ENCODE data around the gene ENG.

The ENG gene

GRCh38 chr9:127794001-127794791 lies 60.3 kb downstream of the ENG start:
- Histone ChIP-seq H3K4me1 (no peaks in the 10 kb centered on the region; the same call in 1 of the 2 replicates), H3K27me3 (no peaks in the 10 kb centered on the region), H3K36me3 (peaks cover 26% of the 10 kb centered on the region), H3K4me3 (ENCODE audit: low read depth, low read length) (no peak overlapping the region), H3K9me3 (no peaks in the 10 kb centered on the region)
- no peak for TF ChIP-seq CTCF (IDR thresholded peaks at IDR 0.05; ENCODE audit: low read depth, low read length)
- DNase-seq, result no peak

- no peak for DNase-seq
- no peak overlapping the region for H3K4me3 ChIP-seq (ENCODE audit: low read depth, low read length)
- H3K9me3 ChIP-seq, result no peaks in the 10 kb centered on the region
- peaks cover 36% of the 10 kb centered on the region for H3K36me3 ChIP-seq
- TF ChIP-seq CTCF (IDR thresholded peaks at IDR 0.05; ENCODE audit: low read depth, low read length), result no peak
- no peaks in the 10 kb centered on the region; the same call in 1 of the 2 replicates for H3K4me1 ChIP-seq
- no peaks in the 10 kb centered on the region for H3K27me3 ChIP-seq
Observed at GRCh38 chr9:127793093-127793708, 61.3 kb downstream of the ENG start.

GRCh38 chr9:127792417-127793031 lies 61.9 kb downstream of the ENG start:
- H3K9me3 ChIP-seq, result no peaks in the 10 kb centered on the region
- no peaks in the 10 kb centered on the region for H3K27me3 ChIP-seq
- no peak for DNase-seq
- no peak overlapping the region for H3K4me3 ChIP-seq (ENCODE audit: low read depth, low read length)
- no peak for TF ChIP-seq CTCF (IDR thresholded peaks at IDR 0.05; ENCODE audit: low read depth, low read length)
- peaks cover 43% of the 10 kb centered on the region for H3K36me3 ChIP-seq
- H3K4me1 ChIP-seq, result no peaks in the 10 kb centered on the region; the same call in 1 of the 2 replicates

GRCh38 chr9:127791085-127791484 lies 63.4 kb downstream of the ENG start:
- peaks cover 4% of the 10 kb centered on the region; the same call in 1 of the 2 replicates for H3K4me1 ChIP-seq
- H3K27me3 ChIP-seq, result no peaks in the 10 kb centered on the region
- no peaks in the 10 kb centered on the region for H3K9me3 ChIP-seq
- TF ChIP-seq CTCF (IDR thresholded peaks at IDR 0.05; ENCODE audit: low read depth, low read length), result no peak
- H3K36me3 ChIP-seq, result peaks cover 50% of the 10 kb centered on the region
- H3K4me3 ChIP-seq (ENCODE audit: low read depth, low read length), result no peak overlapping the region
- DNase-seq, result no peak

GRCh38 chr9:127790094-127790855 lies 64.2 kb downstream of the ENG start:
- 0 out of 2 replicates have a peak, but pooled peaks cover 4% of the 10 kb centered on the region for H3K4me1 ChIP-seq
- peaks cover 50% of the 10 kb centered on the region for H3K36me3 ChIP-seq
- DNase-seq, result no peak

More at GRCh38 chr9:127790094-127790855, 64.2 kb downstream of the ENG start:
- no peak for TF ChIP-seq CTCF (IDR thresholded peaks at IDR 0.05; ENCODE audit: low read depth, low read length)
- Histone ChIP-seq H3K9me3 (no peaks in the 10 kb centered on the region), H3K4me3 (ENCODE audit: low read depth, low read length) (no peak overlapping the region), H3K27me3 (no peaks in the 10 kb centered on the region)
